Neural progenitor cell (in vitro differentiated cells): ENCODE measurements around the gene YARS1. TPM values are rescaled to one million over a fixed set of nuclear protein-coding genes. Genes with fewer than 3 reads are reported as not detected.

Experiments
- DNase-seq: peaks from one replicate; pipeline ENCODE4 v3.0.0-alpha.2; 2016; ENCODE audit warnings: low spot score
- H2AFZ ChIP-seq: fragments of 200-600 bp; sonication (generic); replicated peaks from 2 replicates; pipeline ENCODE4 v1.6.1; 2016; ENCODE audit warnings: antibody characterized with exemption
- H3F3A ChIP-seq: fragments of 200-600 bp; sonication (generic); 2 replicates; pipeline ENCODE4 v1.6.1; 2016; ENCODE audit warnings: antibody characterized with exemption, low read depth
- H3K27ac ChIP-seq: fragments of 200-600 bp; sonication (generic); 2 replicates; pipeline ENCODE4 v1.5.1; 2016; ENCODE audit warnings: mild to moderate bottlenecking
- H3K27me3 ChIP-seq: fragments of 200-600 bp; sonication (generic); 2 replicates; pipeline ENCODE4 v1.6.1; 2016; ENCODE audit warnings: mild to moderate bottlenecking, moderate library complexity
- H3K36me3 ChIP-seq: fragments of 200-600 bp; sonication (generic); 2 replicates; pipeline ENCODE4 v1.5.1; 2016
- H3K4me1 ChIP-seq: fragments of 200-600 bp; sonication (generic); 2 replicates; pipeline ENCODE4 v1.6.1; 2016; ENCODE audit warnings: mixed run types
- H3K4me2 ChIP-seq: fragments of 200-600 bp; sonication (generic); 2 replicates; pipeline ENCODE4 v1.6.1; 2016
- H3K4me3 ChIP-seq: fragments of 200-600 bp; sonication (generic); 2 replicates; pipeline ENCODE4 v1.5.1; 2016
- H3K79me2 ChIP-seq: fragments of 200-600 bp; sonication (generic); 2 replicates; pipeline ENCODE4 v1.6.1; 2016; ENCODE audit warnings: low read depth
- H3K9ac ChIP-seq: fragments of 200-600 bp; sonication (generic); 2 replicates; pipeline ENCODE4 v1.6.1; 2016
- H3K9me3 ChIP-seq: fragments of 200-600 bp; sonication (generic); 2 replicates; pipeline ENCODE4 v1.5.1; 2016; ENCODE audit warnings: low read depth
- H4K20me1 ChIP-seq: fragments of 200-600 bp; sonication (generic); 2 replicates; pipeline ENCODE4 v1.6.1; 2016; ENCODE audit warnings: low read depth
- H3K27ac Mint-ChIP-seq: 3 replicates; pipeline ENCODE4 v1.8.0; 2021; ENCODE audit warnings: mixed read lengths
- H3K27me3 Mint-ChIP-seq: 2 replicates; pipeline ENCODE4 v1.8.0; 2022; ENCODE audit warnings: low read depth, mild to moderate bottlenecking, inconsistent platforms, moderate library complexity, mixed read lengths; ENCODE audit not compliant: insufficient read depth
- H3K36me3 Mint-ChIP-seq: 3 replicates; pipeline ENCODE4 v1.8.0; 2021; ENCODE audit warnings: mixed read lengths
- H3K4me1 Mint-ChIP-seq: 3 replicates; pipeline ENCODE4 v1.8.0; 2021; ENCODE audit warnings: mixed read lengths
- H3K4me3 Mint-ChIP-seq: 3 replicates; pipeline ENCODE4 v1.8.0; 2021; ENCODE audit warnings: mild to moderate bottlenecking, moderate library complexity, mixed read lengths
- H3K9me3 Mint-ChIP-seq: 3 replicates; pipeline ENCODE4 v1.8.0; 2020; ENCODE audit warnings: mixed read lengths
- CTCF ChIP-seq: fragments of 200-600 bp; sonication (generic); IDR thresholded peaks from 2 replicates; pipeline ENCODE4 v1.5.1; 2017; ENCODE audit warnings: antibody characterized with exemption, mild to moderate bottlenecking
- EZH2 ChIP-seq: fragments of 200-600 bp; sonication (generic); IDR thresholded peaks from 2 replicates; pipeline ENCODE4 v1.6.1; 2017; ENCODE audit warnings: antibody characterized with exemption, mild to moderate bottlenecking, moderate library complexity
- EZH2phosphoT487 ChIP-seq: fragments of 200-600 bp; sonication (generic); IDR thresholded peaks from 2 replicates; pipeline ENCODE4 v1.6.1; 2017; ENCODE audit warnings: antibody characterized with exemption
- total RNA-seq: library from RNA; depleted of rRNA; stranded (reverse); fragments of >200 nt; gene quantifications from 2 replicates; pipeline ENCODE4 v1.2.3, GENCODE V29; 2015; ENCODE audit warnings: low replicate concordance

YARS1 gene
- total RNA-seq, 1 donor from 2014 or later: 38.2 TPM

- TF ChIP-seq CTCF: no peak
- TF ChIP-seq EZH2: no peak
- TF ChIP-seq EZH2phosphoT487: no peak
- H3K27ac ChIP-seq: no peak overlapping the region
- H2AFZ ChIP-seq: no peak overlapping the region
- H3F3A ChIP-seq: peaks cover 14% of the 10 kb centered on the region
- no peaks in the 10 kb centered on the region for H3K9me3 ChIP-seq
- peaks cover 54% of the 10 kb centered on the region for H3K36me3 ChIP-seq
- Mint-ChIP-seq H3K9me3 (no peaks in the 10 kb centered on the region), H3K4me3 (no peak overlapping the region), H3K4me1 (no peaks in the 10 kb centered on the region), H3K27ac (no peak overlapping the region), H3K27me3 (no peaks in the 10 kb centered on the region), H3K36me3 (peaks cover 31% of the 10 kb centered on the region)
- no peaks in the 10 kb centered on the region for H4K20me1 ChIP-seq
- no peaks in the 10 kb centered on the region for H3K79me2 ChIP-seq
- H3K4me2 ChIP-seq: no peak overlapping the region
- no peaks in the 10 kb centered on the region for H3K27me3 ChIP-seq
- no peak overlapping the region for H3K9ac ChIP-seq
- DNase-seq: no peak
- H3K4me3 ChIP-seq: no peak overlapping the region
- no peaks in the 10 kb centered on the region for H3K4me1 ChIP-seq
Measured at GRCh38 chr1:32831878-32832277, 14.7 kb upstream of the YARS1 start.

GRCh38 chr1:32830092-32830852 lies 13.1 kb upstream of the YARS1 start:
- DNase-seq: no peak
- H3F3A ChIP-seq: peaks cover 15% of the 10 kb centered on the region
- no peaks in the 10 kb centered on the region for H4K20me1 ChIP-seq
- peaks cover 35% of the 10 kb centered on the region for H3K36me3 Mint-ChIP-seq
- no peak overlapping the region for H3K9ac ChIP-seq
- H3K4me3 Mint-ChIP-seq: no peak overlapping the region
- H3K4me1 ChIP-seq: no peaks in the 10 kb centered on the region
- TF ChIP-seq EZH2phosphoT487 (no peak), CTCF (no peak), EZH2 (no peak)
- no peak overlapping the region for H3K27ac Mint-ChIP-seq
- H2AFZ ChIP-seq: no peak overlapping the region
- no peaks in the 10 kb centered on the region for H3K27me3 Mint-ChIP-seq
- H3K4me3 ChIP-seq: no peak overlapping the region
- H3K27me3 ChIP-seq: no peaks in the 10 kb centered on the region
- no peak overlapping the region for H3K27ac ChIP-seq
- H3K79me2 ChIP-seq: no peaks in the 10 kb centered on the region
- no peak overlapping the region for H3K4me2 ChIP-seq
- H3K9me3 ChIP-seq: no peaks in the 10 kb centered on the region
- no peaks in the 10 kb centered on the region for H3K9me3 Mint-ChIP-seq
- peaks cover 58% of the 10 kb centered on the region for H3K36me3 ChIP-seq
- H3K4me1 Mint-ChIP-seq: no peaks in the 10 kb centered on the region

- Histone ChIP-seq H3K4me3 (no peak overlapping the region), H3K79me2 (peaks cover 13% of the 10 kb centered on the region), H3K4me1 (no peaks in the 10 kb centered on the region), H3K36me3 (peaks cover 42% of the 10 kb centered on the region), H3K9me3 (no peaks in the 10 kb centered on the region), H3F3A (peaks cover 13% of the 10 kb centered on the region), H3K4me2 (no peak overlapping the region), H3K9ac (no peak overlapping the region), H4K20me1 (no peaks in the 10 kb centered on the region), H3K27me3 (no peaks in the 10 kb centered on the region), H3K27ac (no peak overlapping the region), H2AFZ (no peak overlapping the region)
- Mint-ChIP-seq H3K9me3 (no peaks in the 10 kb centered on the region), H3K4me1 (no peaks in the 10 kb centered on the region), H3K27ac (no peak overlapping the region), H3K27me3 (no peaks in the 10 kb centered on the region), H3K36me3 (peaks cover 28% of the 10 kb centered on the region), H3K4me3 (no peak overlapping the region)
- TF ChIP-seq EZH2phosphoT487: no peak
- peak; percentile 32 for TF ChIP-seq CTCF
- no peak for TF ChIP-seq EZH2
- no peak for DNase-seq
Measured at GRCh38 chr1:32828341-32828740, 11.2 kb upstream of the YARS1 start.
